ENCODE results near the gene TEX10. TPM values are rescaled to one million over a fixed set of nuclear protein-coding genes. Genes with fewer than 3 reads are reported as not detected.

The TEX10 gene
- polyA plus RNA-seq, 1 of the 3 experiments (the other 2 are of a cell fraction): 12.7 TPM

DNA sequence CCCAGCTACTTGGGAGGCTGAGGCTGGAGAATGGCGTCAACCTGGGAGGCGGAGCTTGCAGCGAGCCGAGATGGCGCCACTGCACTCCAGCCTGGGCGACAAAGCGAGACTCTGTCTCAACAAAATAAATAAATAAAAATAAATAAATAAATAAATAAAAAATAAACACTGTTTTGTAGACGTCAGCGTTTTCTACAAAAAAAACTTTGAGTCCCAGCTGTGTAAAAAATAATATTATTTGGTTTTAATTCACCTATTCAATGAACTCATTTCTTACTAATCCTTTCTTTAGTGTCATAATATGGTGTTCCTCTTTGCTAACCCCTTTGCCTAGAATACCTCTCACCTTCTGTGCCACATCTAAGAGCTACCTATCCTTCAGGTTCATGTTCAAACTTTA lies 44.0 kb upstream of the TEX10 start (continued):
- TF ChIP-seq, protein P1, sequence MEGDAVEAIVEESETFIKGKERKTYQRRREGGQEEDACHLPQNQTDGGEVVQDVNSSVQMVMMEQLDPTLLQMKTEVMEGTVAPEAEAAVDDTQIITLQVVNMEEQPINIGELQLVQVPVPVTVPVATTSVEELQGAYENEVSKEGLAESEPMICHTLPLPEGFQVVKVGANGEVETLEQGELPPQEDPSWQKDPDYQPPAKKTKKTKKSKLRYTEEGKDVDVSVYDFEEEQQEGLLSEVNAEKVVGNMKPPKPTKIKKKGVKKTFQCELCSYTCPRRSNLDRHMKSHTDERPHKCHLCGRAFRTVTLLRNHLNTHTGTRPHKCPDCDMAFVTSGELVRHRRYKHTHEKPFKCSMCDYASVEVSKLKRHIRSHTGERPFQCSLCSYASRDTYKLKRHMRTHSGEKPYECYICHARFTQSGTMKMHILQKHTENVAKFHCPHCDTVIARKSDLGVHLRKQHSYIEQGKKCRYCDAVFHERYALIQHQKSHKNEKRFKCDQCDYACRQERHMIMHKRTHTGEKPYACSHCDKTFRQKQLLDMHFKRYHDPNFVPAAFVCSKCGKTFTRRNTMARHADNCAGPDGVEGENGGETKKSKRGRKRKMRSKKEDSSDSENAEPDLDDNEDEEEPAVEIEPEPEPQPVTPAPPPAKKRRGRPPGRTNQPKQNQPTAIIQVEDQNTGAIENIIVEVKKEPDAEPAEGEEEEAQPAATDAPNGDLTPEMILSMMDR (IDR thresholded peaks at IDR 0.05): no peak
- TF ChIP-seq CHD2 (IDR thresholded peaks at IDR 0.05; ENCODE audit: low read length, partially characterized antibody) (no peak), SMC3 (IDR thresholded peaks at IDR 0.05; ENCODE audit: low read depth, low read length) (no peak), ELF1 (IDR thresholded peaks at IDR 0.05) (no peak), RXRA (IDR thresholded peaks at IDR 0.05; ENCODE audit: borderline replicate concordance, low read depth) (no peak), FOXJ3 (CRISPR knock-in tag; IDR thresholded peaks at IDR 0.05) (no peak), RAD21 (IDR thresholded peaks at IDR 0.05; ENCODE audit: low read length) (no peak)

GRCh38 chr9:100394816-100395215 lies 42.1 kb upstream of the TEX10 start:
- H3K9me2 ChIP-seq: no peaks in the 10 kb centered on the region
- H3K79me2 ChIP-seq (ENCODE audit: insufficient read depth): no peaks in the 10 kb centered on the region
- no peak overlapping the region for H3K27ac ChIP-seq (ENCODE audit: low read depth in 2 of 2, low read length in 1 of 2)
- H3K9me3 ChIP-seq: no peaks in the 10 kb centered on the region; the same call in 1 of the 2 replicates
- H3K36me3 ChIP-seq (replicated peaks in 1 of 2; ENCODE audit: control insufficient read depth in 1 of 2, insufficient read depth in 2 of 2, low read length in 1 of 2): peaks cover 0 to 9% of the 10 kb centered on the region in 2 experiments
- no peak overlapping the region for H3K9ac ChIP-seq
- H3K4me2 ChIP-seq: no peak overlapping the region
- CTCF ChIA-PET: no interaction called here
- H3K4me3 ChIP-seq (ENCODE audit: low read depth in 2 of 2, low read length in 1 of 2): no peak overlapping the region
- POLR2A ChIA-PET: no interaction called here
- no peaks in the 10 kb centered on the region for H4K20me1 ChIP-seq (ENCODE audit: insufficient read depth)
- DNase-seq: no peak
- H3F3A ChIP-seq (replicated peaks; ENCODE audit: insufficient read depth): no peaks in the 10 kb centered on the region
- no peak overlapping the region for H2AFZ ChIP-seq (ENCODE audit: low read depth)
- TF ChIP-seq GATA2 (CRISPR knock-in tag; IDR thresholded peaks at IDR 0.05) (no peak), NFIC (IDR thresholded peaks at IDR 0.05; ENCODE audit: borderline replicate concordance) (no peak), FOSL2 (IDR thresholded peaks at IDR 0.05; ENCODE audit: borderline replicate concordance, low read depth) (no peak), FOXM1 (IDR thresholded peaks at IDR 0.05; ENCODE audit: low read depth) (no peak), IRF3 (IDR thresholded peaks at IDR 0.05; ENCODE audit: low read depth, low read length) (no peak), FOXJ3 (CRISPR knock-in tag; IDR thresholded peaks at IDR 0.05) (no peak), PBX3 (IDR thresholded peaks at IDR 0.05) (no peak)
- H3K4me1 ChIP-seq (ENCODE audit: control insufficient read depth in 1 of 2, insufficient read depth in 2 of 2, low read depth in 1 of 2, low read length in 1 of 2): no peaks in the 10 kb centered on the region
- 82% methylated on average over 2 of the region's 2 CpGs for WGBS (ENCODE audit: low lambda C conversion rate)
- H3K27me3 ChIP-seq (ENCODE audit: insufficient read depth): no peaks in the 10 kb centered on the region
